ENCODE measurements around the gene RSPO3. TPM values are rescaled to one million over a fixed set of nuclear protein-coding genes. Genes with fewer than 3 reads are reported as not detected.
A peak's percentile ranks its signal among the peaks of the same experiment; 100 is the strongest.
"Not testable (repeated sequence)": the region's sequence is repeated elsewhere in the genome, so short reads cannot be mapped to it uniquely, and the experiment has no call there.

The RSPO3 gene
- total RNA-seq, 1 donor from 2014 or later = 0.92 TPM

- DNase-seq (ENCODE audit: missing footprints) (no peak), ATAC-seq (peak; percentile 30)
- intact Hi-C loops (cut with DNase I) = no loop called here
These were observed 101.4 kb downstream of the RSPO3 start for GRCh38 chr6:127219869-127220268.

- DNase-seq (ENCODE audit: missing footprints) = no peak
- intact Hi-C loops (cut with DNase I) = no loop called here
- ATAC-seq = peak; percentile 93
These were observed 102.7 kb downstream of the RSPO3 start for GRCh38 chr6:127221201-127221600.

- intact Hi-C loops (cut with DNase I) = no loop called here
- DNase-seq (ENCODE audit: missing footprints) = no peak
- no peak for ATAC-seq
These were observed 103.9 kb downstream of the RSPO3 start for GRCh38 chr6:127222418-127222817.

- intact Hi-C loops (cut with DNase I) = no loop called here
- DNase-seq (ENCODE audit: missing footprints) (no peak), ATAC-seq (no peak)
These were observed 107.0 kb downstream of the RSPO3 start for GRCh38 chr6:127225497-127225896.

- DNase-seq (ENCODE audit: missing footprints); intact Hi-C loops (cut with DNase I): not testable (repeated sequence)
These were observed 115.3 kb downstream of the RSPO3 start for GRCh38 chr6:127233819-127234218.

GRCh38 chr6:127243501-127243900 is 125.0 kb downstream of the RSPO3 start:
- DNase-seq (ENCODE audit: missing footprints) (no peak), ATAC-seq (no peak)
- intact Hi-C loops (cut with DNase I) = no loop called here

More at GRCh38 chr6:127233819-127234218, 115.3 kb downstream of the RSPO3 start:
- ATAC-seq = not testable (repeated sequence)

Other genes starting within 250 kb of the RSPO3 start
- gene RNF146, start 148.2 kb downstream of the RSPO3 start, total RNA-seq = 41.0 TPM
- 42.7 TPM for gene ECHDC1, start 224.9 kb downstream of the RSPO3 start, total RNA-seq

Measured in Right ventricle myocardium inferior (tissue), 1 donor.